MM.1S (cell line): ENCODE results near the gene CSTPP1.

Source experiments
- EZH2 ChIP-seq: fragments of 300-600 bp; sonication (generic); optimal IDR thresholded peaks from 2 replicates; pipeline ENCODE3; 2017; ENCODE audit warnings: low read depth, mild to moderate bottlenecking, antibody characterized with exemption, low read length, mixed read lengths
- EZH2phosphoT487 ChIP-seq: fragments of 300-600 bp; sonication (generic); IDR thresholded peaks from 2 replicates; pipeline ENCODE4 v1.6.1; 2018; ENCODE audit warnings: antibody characterized with exemption, low read length
- TF ChIP-seq, protein P1 (sequence below): fragments of 300-600 bp; sonication (generic); IDR thresholded peaks from 2 replicates; pipeline ENCODE4 v1.5.1; 2016; ENCODE audit warnings: antibody characterized with exemption, low read length, mixed read lengths

DNA sequence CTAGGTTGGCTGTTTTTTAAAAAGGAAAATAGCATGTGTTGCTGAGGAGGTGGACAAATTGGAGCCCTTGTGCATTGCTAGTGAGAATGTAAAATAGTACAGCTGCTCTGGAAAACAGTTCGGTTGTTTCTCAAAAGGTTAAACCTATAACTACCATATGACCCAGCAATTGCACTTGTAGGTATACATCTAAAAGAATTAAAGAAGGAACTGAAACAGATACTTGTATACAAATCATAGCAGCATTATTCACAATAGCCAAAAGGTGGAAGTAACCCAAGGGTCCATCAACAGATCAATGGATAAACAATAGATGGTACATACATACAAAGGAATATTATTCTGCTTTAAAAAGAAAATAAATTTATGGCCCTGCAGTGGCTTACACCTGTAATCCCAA is 111.4 kb downstream of the CSTPP1 start:
- TF ChIP-seq, protein P1, sequence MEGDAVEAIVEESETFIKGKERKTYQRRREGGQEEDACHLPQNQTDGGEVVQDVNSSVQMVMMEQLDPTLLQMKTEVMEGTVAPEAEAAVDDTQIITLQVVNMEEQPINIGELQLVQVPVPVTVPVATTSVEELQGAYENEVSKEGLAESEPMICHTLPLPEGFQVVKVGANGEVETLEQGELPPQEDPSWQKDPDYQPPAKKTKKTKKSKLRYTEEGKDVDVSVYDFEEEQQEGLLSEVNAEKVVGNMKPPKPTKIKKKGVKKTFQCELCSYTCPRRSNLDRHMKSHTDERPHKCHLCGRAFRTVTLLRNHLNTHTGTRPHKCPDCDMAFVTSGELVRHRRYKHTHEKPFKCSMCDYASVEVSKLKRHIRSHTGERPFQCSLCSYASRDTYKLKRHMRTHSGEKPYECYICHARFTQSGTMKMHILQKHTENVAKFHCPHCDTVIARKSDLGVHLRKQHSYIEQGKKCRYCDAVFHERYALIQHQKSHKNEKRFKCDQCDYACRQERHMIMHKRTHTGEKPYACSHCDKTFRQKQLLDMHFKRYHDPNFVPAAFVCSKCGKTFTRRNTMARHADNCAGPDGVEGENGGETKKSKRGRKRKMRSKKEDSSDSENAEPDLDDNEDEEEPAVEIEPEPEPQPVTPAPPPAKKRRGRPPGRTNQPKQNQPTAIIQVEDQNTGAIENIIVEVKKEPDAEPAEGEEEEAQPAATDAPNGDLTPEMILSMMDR = no peak
- TF ChIP-seq EZH2 = no peak
- no peak for TF ChIP-seq EZH2phosphoT487
